K562 (cell line): ENCODE measurements around the gene RYR3. TPM values are rescaled to one million over a fixed set of nuclear protein-coding genes. Genes with fewer than 3 reads are reported as not detected.

Experiments used
- ATAC-seq: fragments of 200-7000 bp; cut with Tn5 transposase; 3 replicates; pipeline ENCODE4 v1.9.1; 2020; ENCODE audit warnings: moderate library complexity
- BruUV-seq: library from RNA; stranded (reverse); fragments of 400-500 nt; replicated peaks from 2 replicates; lab custom pipeline; 2021; lab: Mats Ljungman, UMichigan
- CTCF ChIA-PET: fragments of 300-600 bp; formaldehyde crosslinking; extraction: SDS; loops from one replicate; lab custom pipeline; 2021; ENCODE audit warnings: low intra/inter-chr PET ratio; lab: Yijun Ruan, JAX
- POLR2A ChIA-PET: fragments of 300-600, 350-650 bp; sonication (Branson Sonifier 250); formaldehyde crosslinking; extraction: SDS; loops from one replicate; lab custom pipeline; 2021; ENCODE audit warnings: antibody characterized with exemption, inconsistent platforms; lab: Yijun Ruan, JAX
- DNase-seq, 4 experiments: peaks; one replicate each; pipeline versions ENCODE4 v3.0.0 to v3.0.0-alpha.2; 2011 to 2018; ENCODE audit warnings: low spot score in 3 of 4, mixed read lengths in 3 of 4; ENCODE audit errors: extremely low read depth in 1 of 4
- FAIRE-seq: peaks from 2 replicates; lab custom pipeline; 2011; peaks lifted over from hg19 to GRCh38; lab: Jason Lieb, UNC
- H2AFZ ChIP-seq: 2 replicates; pipeline ENCODE4 v1.6.0; 2011; ENCODE audit warnings: low read depth, low read length, control low read depth, inconsistent platforms
- H3K27ac ChIP-seq: fragments of 200-600 bp; 3 replicates; pipeline ENCODE4 v1.8.0; 2011; ENCODE audit warnings: low read depth, mild to moderate bottlenecking, control low read depth, inconsistent platforms, low read length, moderate library complexity, mixed read lengths; ENCODE audit errors: extremely low read depth
- H3K27me3 ChIP-seq, 2 experiments: fragments of 300-600 bp in 1 of 2; 2 replicates in 1 of 2; 3 replicates in 1 of 2; pipeline versions ENCODE4 v1.6.0 to v1.8.0; 2011; ENCODE audit warnings: inconsistent platforms in 2 of 2, low read length in 2 of 2, mild to moderate bottlenecking in 1 of 2, mixed read lengths in 1 of 2, moderate library complexity in 1 of 2; ENCODE audit not compliant: control insufficient read depth in 2 of 2, insufficient read depth in 2 of 2
- H3K36me3 ChIP-seq: fragments of 300-600 bp; 3 replicates; pipeline ENCODE4 v1.8.0; 2011; ENCODE audit warnings: mild to moderate bottlenecking, low read length, inconsistent platforms; ENCODE audit not compliant: control insufficient read depth, insufficient read depth
- H3K4me1 ChIP-seq, 2 experiments: fragments of 200-600 bp in 1 of 2; replicated peaks in 1 of 2; 2 replicates in 1 of 2; 3 replicates in 1 of 2; pipeline versions ENCODE4 v1.5.1 to v1.8.0; 2011; ENCODE audit warnings: inconsistent platforms in 2 of 2, low read length in 2 of 2, mild to moderate bottlenecking in 1 of 2, mixed read lengths in 1 of 2, moderate library complexity in 1 of 2; ENCODE audit not compliant: control insufficient read depth in 2 of 2, insufficient read depth in 2 of 2
- H3K4me2 ChIP-seq: 2 replicates; pipeline ENCODE4 v1.6.1; 2011; ENCODE audit warnings: low read length, control low read depth, inconsistent platforms, mixed read lengths; ENCODE audit not compliant: insufficient read depth
- H3K4me3 ChIP-seq: fragments of 200-600 bp; sonication (generic), shearing (Covaris generic); 2 replicates; pipeline ENCODE4 v1.5.1; 2016; ENCODE audit warnings: control low read depth, inconsistent platforms
- H3K79me2 ChIP-seq: fragments of 200-600 bp; 3 replicates; pipeline ENCODE4 v1.8.0; 2011; ENCODE audit warnings: low read length, inconsistent platforms; ENCODE audit not compliant: control insufficient read depth, insufficient read depth
- H3K9ac ChIP-seq, 2 experiments: 2 replicates each; pipeline versions ENCODE4 v1.6.0 to v1.6.1; 2011; ENCODE audit warnings: low read depth in 2 of 2, low read length in 2 of 2, control low read depth in 1 of 2, inconsistent platforms in 1 of 2, mild to moderate bottlenecking in 1 of 2, mixed read lengths in 1 of 2; ENCODE audit not compliant: insufficient read depth in 1 of 2
- H3K9me1 ChIP-seq: one replicate; pipeline ENCODE4 v1.6.0; 2011; ENCODE audit warnings: inconsistent platforms, mild to moderate bottlenecking, low read length, moderate library complexity; ENCODE audit not compliant: control insufficient read depth, insufficient read depth
- H3K9me3 ChIP-seq: replicated peaks from 2 replicates; pipeline ENCODE4 v1.5.1; 2011; ENCODE audit warnings: low read depth, low read length, inconsistent platforms; ENCODE audit not compliant: control insufficient read depth, insufficient read depth
- H4K20me1 ChIP-seq: replicated peaks from 2 replicates; pipeline ENCODE4 v1.6.1; 2011; ENCODE audit warnings: low read length, inconsistent platforms, mixed read lengths; ENCODE audit not compliant: control insufficient read depth, insufficient read depth
- BRCA1 ChIP-seq, 2 experiments: fragments of 450-650 bp in 1 of 2; sonication (generic) in 1 of 2; formaldehyde crosslinking in 1 of 2; IDR thresholded peaks; 2 replicates each; pipeline versions ENCODE4 v1.5.0 to v1.6.1; 2017 to 2020; ENCODE audit warnings: mild to moderate bottlenecking in 1 of 2, missing genetic modification reagents in 1 of 2
- CSDE1 ChIP-seq, 2 experiments: fragments of 450-650 bp; IDR thresholded peaks; 2 replicates each; pipeline ENCODE4 v1.6.1; 2016; ENCODE audit warnings: mild to moderate bottlenecking in 1 of 2
- ESRRB ChIP-seq: fragments of 250-450 bp; sonication (Bioruptor Pico); IDR thresholded peaks from 2 replicates; pipeline ENCODE4 v1.5.0; 2020; ENCODE audit warnings: mild to moderate bottlenecking, moderate library complexity, borderline replicate concordance
- FOSL1 ChIP-seq: fragments of 200-800 bp; sonication (Bioruptor generic); conservative IDR thresholded peaks from 2 replicates; pipeline ENCODE4 v1.6.1; 2016; ENCODE audit warnings: missing genetic modification characterization, missing compliant biosample characterization
- HCFC1 ChIP-seq: IDR thresholded peaks from 2 replicates; pipeline ENCODE4 v1.6.1; 2012; ENCODE audit warnings: low read depth, low read length, improper control_type of control experiment
- MNT ChIP-seq, 2 experiments: fragments of 450-650 bp; conservative IDR thresholded peaks; 2 replicates each; pipeline ENCODE4 v1.6.1; 2017; ENCODE audit warnings: mild to moderate bottlenecking in 2 of 2, moderate library complexity in 2 of 2
- NONO ChIP-seq, 2 experiments: fragments of 200-400 bp in 1 of 2; fragments of 450-650 bp in 1 of 2; formaldehyde crosslinking in 1 of 2; IDR thresholded peaks; 2 replicates each; pipeline ENCODE4 v1.6.1; 2017; ENCODE audit warnings: low read depth in 2 of 2, mild to moderate bottlenecking in 2 of 2, moderate library complexity in 2 of 2, low read length in 1 of 2
- POLR2AphosphoS2 ChIP-seq: IDR thresholded peaks from 2 replicates; pipeline ENCODE4 v1.6.1; 2012; ENCODE audit warnings: low read length, improper control_type of control experiment
- YBX1 ChIP-seq: fragments of 450-650 bp; IDR thresholded peaks from 2 replicates; pipeline ENCODE4 v1.7.1; 2016; ENCODE audit warnings: mild to moderate bottlenecking
- ZNF3 ChIP-seq: fragments of 250-450 bp; sonication (Bioruptor Pico); IDR thresholded peaks from 2 replicates; pipeline ENCODE4 v1.5.0; 2021; ENCODE audit warnings: mild to moderate bottlenecking, moderate library complexity
- ZNF76 ChIP-seq: fragments of 250-450 bp; sonication (Bioruptor Pico); IDR thresholded peaks from 2 replicates; pipeline ENCODE4 v1.4.0; 2020; ENCODE audit warnings: mild to moderate bottlenecking, moderate library complexity, borderline replicate concordance
- WGBS: fragments of 100-300 bp; shearing (Covaris generic); methylation state at CpG from one replicate; pipeline ENCODE4 v1.1.6; 2016; ENCODE audit warnings: low coverage, mixed read lengths; ENCODE audit not compliant: insufficient coverage; ENCODE audit errors: missing lambda C conversion rate; 5-methylcytosine and 5-hydroxymethylcytosine counted together
- in situ Hi-C: fragments of 300-500 bp; cut with MboI; formaldehyde crosslinking; loops from 4 replicates; pipeline ENCODE4 v1.15.0; 2018; ENCODE audit warnings: inconsistent platforms, mixed read lengths
- intact Hi-C: fragments of 100-400 bp; cut with micrococcal nuclease; formaldehyde crosslinking; loops from 2 replicates; pipeline ENCODE4 v1.14.2; 2022
- polyA plus RNA-seq, 8 experiments: library from polyadenylated mRNA; depleted of rRNA in 4 of 8; stranded (reverse) in 5 of 8; unstranded in 3 of 8; fragments of >200 nt; fragmentation: Nextera tagmentation in 2 of 8; fragmentation: Illumina TruSeq in 1 of 8; extraction: Ambion mirVana in 2 of 8; extraction: Trizol in 1 of 8; gene quantifications; 2 replicates each; pipeline versions ENCODE4 v1.2.1 to v1.2.3, GENCODE V29; 2011 to 2014; ENCODE audit warnings: inconsistent platforms in 1 of 8, missing spikeins in 1 of 8
- total RNA-seq, 7 experiments: library from RNA; depleted of rRNA in 6 of 7; stranded (reverse); fragments of >200 nt in 6 of 7; fragmentation: Illumina TruSeq in 2 of 7; extraction: Trizol in 2 of 7; gene quantifications; 2 replicates each; pipeline versions ENCODE4 v1.2.1 to v1.2.3, GENCODE V29; 2011 to 2021; ENCODE audit warnings: low replicate concordance in 1 of 7

RYR3 gene
- total and polyA plus RNA-seq, 9 of the 15 experiments (the other 6 are each of a cell fraction or from before 2014, with no cell fraction given): 0.04 TPM; not detected in 8

- peaks cover 0 to 10% of the 10 kb centered on the region in 2 experiments; a peak in 2 of 5 replicates for H3K27me3 ChIP-seq
- H4K20me1 ChIP-seq: no peaks in the 10 kb centered on the region
- H3K9me3 ChIP-seq: no peaks in the 10 kb centered on the region
- no TSS peak for BruUV-seq
- intact Hi-C loops: no loop called here
- no peak for ATAC-seq
- no peak overlapping the region for H2AFZ ChIP-seq
- no peak overlapping the region for H3K9ac ChIP-seq
- no peak for FAIRE-seq
- CTCF ChIA-PET: no interaction called here
- H3K4me3 ChIP-seq: no peak overlapping the region
- no peak overlapping the region for H3K4me2 ChIP-seq
- no peak overlapping the region for H3K27ac ChIP-seq
- TF ChIP-seq ZNF3 (no peak), ZNF76 (no peak), BRCA1 (IDR thresholded peaks at IDR 0.05) (no peak), BRCA1 (CRISPR knock-in tag; IDR thresholded peaks at IDR 0.05) (no peak), HCFC1 (no peak), ESRRB (CRISPR knock-in tag) (no peak), NONO (IDR thresholded peaks at IDR 0.05; ENCODE audit: low read depth in 2 of 2, low read length in 1 of 2) (no peak), YBX1 (no peak), FOSL1 (tag) (no peak), MNT (conservative IDR thresholded peaks at IDR 0.05) (no peak), POLR2AphosphoS2 (no peak), CSDE1 (IDR thresholded peaks at IDR 0.05) (no peak)
- 0% methylated on average over 3 of the region's 3 CpGs for WGBS
- DNase-seq: no peak
- no peaks in the 10 kb centered on the region for H3K79me2 ChIP-seq
- H3K36me3 ChIP-seq: no peaks in the 10 kb centered on the region
- in situ Hi-C loops: no loop called here
- no peaks in the 10 kb centered on the region for H3K9me1 ChIP-seq
- H3K4me1 ChIP-seq: no peaks in the 10 kb centered on the region
- POLR2A ChIA-PET: interaction anchor here (0.7 kb wide), 1 partner anchor 127 kb away, joined by 3 read pairs; no protein-coding TSS in a partner anchor
Measured at GRCh38 chr15:33742306-33742705, 431.5 kb downstream of the RYR3 start.
